ENCODE results near the gene SUCLG2.

SUCLG2 gene

GRCh38 chr3:67635257-67635656, 19.2 kb downstream of the SUCLG2 start:
- peak overlapping the region; percentile 69 for H3K4me2 ChIP-seq (ENCODE audit: low read length)
- peak overlapping the region; percentile 59 for H3K9ac ChIP-seq (ENCODE audit: low read depth, low read length)
- H3K27me3 ChIP-seq (ENCODE audit: control insufficient read depth, insufficient read depth, low read length), result no peaks in the 10 kb centered on the region
- no peaks in the 10 kb centered on the region for H3K9me3 ChIP-seq (replicated peaks; ENCODE audit: low read length)
- peaks cover 30% of the 10 kb centered on the region for H3K4me1 ChIP-seq (ENCODE audit: control insufficient read depth, insufficient read depth, low read length)
- H3K4me3 ChIP-seq (ENCODE audit: low read length), result no peak overlapping the region
- peaks cover 16% of the 10 kb centered on the region for H3K36me3 ChIP-seq (ENCODE audit: insufficient read depth, low read length)

- Histone ChIP-seq H3K27me3 (ENCODE audit: control insufficient read depth, insufficient read depth, low read length) (no peaks in the 10 kb centered on the region), H3K4me1 (ENCODE audit: control insufficient read depth, insufficient read depth, low read length) (peaks cover 19% of the 10 kb centered on the region), H3K36me3 (ENCODE audit: insufficient read depth, low read length) (no peaks in the 10 kb centered on the region)
Observed at GRCh38 chr3:67630666-67631362, 23.6 kb downstream of the SUCLG2 start.

DNA sequence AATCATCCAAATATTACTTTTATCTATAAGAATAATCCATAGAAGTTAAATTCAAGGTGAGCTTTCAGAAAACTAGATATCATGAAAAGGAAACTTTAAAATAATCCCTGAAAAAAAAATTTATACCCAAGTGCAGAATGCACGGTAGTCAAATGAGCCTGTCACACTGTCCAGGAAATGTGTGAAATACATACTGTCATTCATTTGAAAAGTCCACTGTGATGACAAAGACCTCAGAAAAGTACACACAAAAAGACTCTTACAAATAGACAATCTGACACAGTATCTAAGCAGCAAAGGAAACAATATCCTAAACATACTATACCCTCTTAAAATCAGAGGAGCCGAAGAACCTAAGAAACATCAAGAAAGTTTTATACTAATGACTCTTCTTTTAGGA, 29.7 kb downstream of the SUCLG2 start:
- Histone ChIP-seq H3K9me3 (replicated peaks; ENCODE audit: low read length) (no peaks in the 10 kb centered on the region), H3K4me1 (ENCODE audit: control insufficient read depth, insufficient read depth, low read length) (peaks cover 9% of the 10 kb centered on the region), H3K27me3 (ENCODE audit: control insufficient read depth, insufficient read depth, low read length) (no peaks in the 10 kb centered on the region), H3K4me2 (ENCODE audit: low read length) (no peak overlapping the region), H3K4me3 (ENCODE audit: low read length) (no peak overlapping the region), H3K36me3 (ENCODE audit: insufficient read depth, low read length) (peaks cover 8% of the 10 kb centered on the region), H3K9ac (ENCODE audit: low read depth, low read length) (no peak overlapping the region)

More at GRCh38 chr3:67630666-67631362, 23.6 kb downstream of the SUCLG2 start:
- H3K9ac ChIP-seq (ENCODE audit: low read depth, low read length), result no peak overlapping the region
- H3K4me2 ChIP-seq (ENCODE audit: low read length), result no peak overlapping the region
- H3K9me3 ChIP-seq (replicated peaks; ENCODE audit: low read length), result no peaks in the 10 kb centered on the region
- no peak overlapping the region for H3K4me3 ChIP-seq (ENCODE audit: low read length)

- Histone ChIP-seq H3K4me1 (ENCODE audit: control insufficient read depth, insufficient read depth, low read length) (peaks cover 9% of the 10 kb centered on the region), H3K4me2 (ENCODE audit: low read length) (no peak overlapping the region), H3K36me3 (ENCODE audit: insufficient read depth, low read length) (peaks cover 9% of the 10 kb centered on the region), H3K9me3 (replicated peaks; ENCODE audit: low read length) (no peaks in the 10 kb centered on the region), H3K4me3 (ENCODE audit: low read length) (no peak overlapping the region), H3K27me3 (ENCODE audit: control insufficient read depth, insufficient read depth, low read length) (no peaks in the 10 kb centered on the region), H3K9ac (ENCODE audit: low read depth, low read length) (no peak overlapping the region)
Observed at GRCh38 chr3:67624078-67624477, 30.3 kb downstream of the SUCLG2 start.

- H3K4me2 ChIP-seq (ENCODE audit: low read length), result no peak overlapping the region
- H3K9me3 ChIP-seq (replicated peaks; ENCODE audit: low read length), result no peaks in the 10 kb centered on the region
- H3K27me3 ChIP-seq (ENCODE audit: control insufficient read depth, insufficient read depth, low read length), result no peaks in the 10 kb centered on the region
- peaks cover 10% of the 10 kb centered on the region for H3K36me3 ChIP-seq (ENCODE audit: insufficient read depth, low read length)
- H3K9ac ChIP-seq (ENCODE audit: low read depth, low read length), result no peak overlapping the region
- peaks cover 9% of the 10 kb centered on the region for H3K4me1 ChIP-seq (ENCODE audit: control insufficient read depth, insufficient read depth, low read length)
- H3K4me3 ChIP-seq (ENCODE audit: low read length), result no peak overlapping the region
Observed at GRCh38 chr3:67622652-67623051, 31.8 kb downstream of the SUCLG2 start.

DNA sequence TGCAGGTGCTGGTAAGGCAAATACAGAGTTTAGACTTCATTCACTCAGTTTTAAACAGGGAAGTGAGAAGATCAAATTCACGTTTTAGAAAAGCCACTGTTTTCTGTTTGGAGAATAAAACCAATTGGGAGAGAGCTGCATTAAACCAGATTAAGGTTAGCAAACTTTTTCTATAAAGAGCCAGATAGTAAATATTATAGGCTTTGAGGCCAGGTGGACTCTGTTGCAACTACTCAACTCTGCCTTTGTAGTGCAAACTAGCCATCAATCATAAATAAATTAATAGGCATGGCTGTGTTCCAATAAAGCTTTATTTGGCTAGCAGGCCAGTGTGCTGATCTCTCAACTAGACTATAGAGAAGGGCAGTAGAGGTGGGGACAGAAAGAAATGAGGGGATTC, 33.5 kb downstream of the SUCLG2 start:
- no peak overlapping the region for H3K9ac ChIP-seq (ENCODE audit: low read depth, low read length)
- H3K4me3 ChIP-seq (ENCODE audit: low read length), result no peak overlapping the region
- H3K36me3 ChIP-seq (ENCODE audit: insufficient read depth, low read length), result peaks cover 20% of the 10 kb centered on the region
- no peaks in the 10 kb centered on the region for H3K27me3 ChIP-seq (ENCODE audit: control insufficient read depth, insufficient read depth, low read length)
- no peak overlapping the region for H3K4me2 ChIP-seq (ENCODE audit: low read length)
- no peaks in the 10 kb centered on the region for H3K9me3 ChIP-seq (replicated peaks; ENCODE audit: low read length)
- H3K4me1 ChIP-seq (ENCODE audit: control insufficient read depth, insufficient read depth, low read length), result peaks cover 9% of the 10 kb centered on the region

DNA sequence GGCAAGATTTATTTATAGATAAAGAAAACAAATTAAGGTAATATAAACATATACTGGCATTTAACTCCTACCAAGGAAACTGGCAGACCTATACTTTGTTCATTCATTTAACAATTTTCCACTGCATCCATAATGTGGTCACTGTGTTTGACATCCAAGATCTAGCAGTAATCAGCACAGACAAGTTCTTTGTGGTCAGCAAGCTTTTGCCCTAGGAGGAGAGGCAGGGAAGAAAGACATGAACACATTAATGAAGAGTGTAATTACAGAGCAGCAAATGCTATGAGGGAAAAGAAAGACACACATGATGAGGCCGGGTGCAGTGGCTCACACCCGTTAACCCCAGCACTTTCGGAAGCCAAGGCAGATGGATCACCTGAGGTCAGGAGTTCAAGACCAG, 34.4 kb downstream of the SUCLG2 start:
- peaks cover 8% of the 10 kb centered on the region for H3K4me1 ChIP-seq (ENCODE audit: control insufficient read depth, insufficient read depth, low read length)
- no peak overlapping the region for H3K4me2 ChIP-seq (ENCODE audit: low read length)
- H3K4me3 ChIP-seq (ENCODE audit: low read length), result no peak overlapping the region
- H3K9ac ChIP-seq (ENCODE audit: low read depth, low read length), result no peak overlapping the region
- H3K9me3 ChIP-seq (replicated peaks; ENCODE audit: low read length), result no peaks in the 10 kb centered on the region
- H3K36me3 ChIP-seq (ENCODE audit: insufficient read depth, low read length), result peaks cover 20% of the 10 kb centered on the region
- H3K27me3 ChIP-seq (ENCODE audit: control insufficient read depth, insufficient read depth, low read length), result no peaks in the 10 kb centered on the region

DNA sequence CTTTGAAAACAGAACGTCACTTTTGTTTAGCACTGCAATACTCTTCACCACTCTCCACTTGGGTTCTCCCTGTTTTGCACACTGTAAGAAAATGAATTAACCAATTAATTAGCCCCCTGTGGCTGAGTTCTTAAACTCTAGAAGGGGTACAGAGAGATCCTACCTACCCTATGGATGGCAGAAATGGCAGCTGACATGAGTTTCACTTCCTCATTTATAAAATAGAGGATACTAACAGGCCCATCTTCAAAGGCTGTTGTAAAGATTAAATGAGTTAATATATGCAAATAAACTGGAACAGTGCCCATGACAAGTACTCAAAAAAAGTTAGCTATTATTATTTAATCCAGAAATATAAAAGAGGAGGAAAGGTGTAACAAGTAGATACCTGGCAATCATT, 36.9 kb downstream of the SUCLG2 start:
- peaks cover 22% of the 10 kb centered on the region for H3K36me3 ChIP-seq (ENCODE audit: insufficient read depth, low read length)
- no peaks in the 10 kb centered on the region for H3K9me3 ChIP-seq (replicated peaks; ENCODE audit: low read length)
- no peak overlapping the region for H3K4me3 ChIP-seq (ENCODE audit: low read length)
- no peaks in the 10 kb centered on the region for H3K4me1 ChIP-seq (ENCODE audit: control insufficient read depth, insufficient read depth, low read length)
- no peak overlapping the region for H3K9ac ChIP-seq (ENCODE audit: low read depth, low read length)
- no peak overlapping the region for H3K4me2 ChIP-seq (ENCODE audit: low read length)
- H3K27me3 ChIP-seq (ENCODE audit: control insufficient read depth, insufficient read depth, low read length), result no peaks in the 10 kb centered on the region

DNA sequence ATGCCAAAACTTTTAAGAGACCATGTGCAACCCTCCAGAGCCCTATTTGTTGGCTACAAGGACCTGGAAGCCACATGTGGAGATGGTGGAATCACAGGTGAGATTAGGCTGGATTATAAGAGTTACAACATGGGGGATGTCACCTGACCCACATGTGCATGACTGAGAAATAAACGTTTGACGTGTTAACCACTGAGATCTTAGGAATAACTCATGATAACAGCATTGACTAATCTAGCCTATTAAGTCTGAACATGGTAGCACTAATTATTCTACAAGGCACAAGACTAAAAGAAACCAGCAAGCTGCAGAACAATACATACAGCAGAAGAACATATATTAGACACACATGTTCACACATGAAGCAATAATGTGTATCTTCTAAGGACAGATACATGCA, 38.4 kb downstream of the SUCLG2 start:
- Histone ChIP-seq H3K9ac (ENCODE audit: low read depth, low read length) (no peak overlapping the region), H3K4me3 (ENCODE audit: low read length) (no peak overlapping the region), H3K36me3 (ENCODE audit: insufficient read depth, low read length) (peaks cover 22% of the 10 kb centered on the region), H3K9me3 (replicated peaks; ENCODE audit: low read length) (no peaks in the 10 kb centered on the region), H3K4me2 (ENCODE audit: low read length) (no peak overlapping the region), H3K27me3 (ENCODE audit: control insufficient read depth, insufficient read depth, low read length) (no peaks in the 10 kb centered on the region), H3K4me1 (ENCODE audit: control insufficient read depth, insufficient read depth, low read length) (no peaks in the 10 kb centered on the region)

GRCh38 chr3:67614195-67614594, 40.2 kb downstream of the SUCLG2 start:
- Histone ChIP-seq H3K36me3 (ENCODE audit: insufficient read depth, low read length) (peaks cover 17% of the 10 kb centered on the region), H3K4me3 (ENCODE audit: low read length) (no peak overlapping the region), H3K27me3 (ENCODE audit: control insufficient read depth, insufficient read depth, low read length) (no peaks in the 10 kb centered on the region), H3K4me2 (ENCODE audit: low read length) (no peak overlapping the region), H3K9me3 (replicated peaks; ENCODE audit: low read length) (no peaks in the 10 kb centered on the region), H3K9ac (ENCODE audit: low read depth, low read length) (no peak overlapping the region), H3K4me1 (ENCODE audit: control insufficient read depth, insufficient read depth, low read length) (peaks cover 9% of the 10 kb centered on the region)

- Histone ChIP-seq H3K9me3 (replicated peaks; ENCODE audit: low read length) (no peaks in the 10 kb centered on the region), H3K36me3 (ENCODE audit: insufficient read depth, low read length) (peaks cover 27% of the 10 kb centered on the region), H3K4me1 (ENCODE audit: control insufficient read depth, insufficient read depth, low read length) (peaks cover 11% of the 10 kb centered on the region), H3K4me2 (ENCODE audit: low read length) (peak overlapping the region; percentile 27), H3K27me3 (ENCODE audit: control insufficient read depth, insufficient read depth, low read length) (no peaks in the 10 kb centered on the region), H3K9ac (ENCODE audit: low read depth, low read length) (no peak overlapping the region), H3K4me3 (ENCODE audit: low read length) (no peak overlapping the region)
Observed at GRCh38 chr3:67610458-67610857, 44.0 kb downstream of the SUCLG2 start.

DNA sequence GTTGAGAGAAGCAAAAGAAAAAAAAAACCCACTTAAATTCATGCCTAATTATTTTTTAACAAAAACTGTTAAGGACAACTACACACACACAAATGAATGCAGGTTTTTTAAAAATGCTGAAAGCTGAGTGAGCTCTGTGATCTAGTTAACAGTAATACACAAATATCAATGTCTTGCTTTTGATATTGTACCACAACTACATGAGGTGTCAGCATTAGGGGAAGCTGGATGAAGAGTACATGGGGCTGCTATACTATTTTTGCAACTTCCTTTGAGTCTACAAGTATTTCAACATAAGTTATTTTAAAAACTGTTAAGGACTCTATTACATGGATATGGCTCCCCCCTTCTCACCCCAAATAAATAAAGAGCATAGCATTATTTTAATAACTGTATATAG, 44.7 kb downstream of the SUCLG2 start:
- no peak overlapping the region for H3K9ac ChIP-seq (ENCODE audit: low read depth, low read length)
- no peak overlapping the region for H3K4me2 ChIP-seq (ENCODE audit: low read length)
- no peaks in the 10 kb centered on the region for H3K9me3 ChIP-seq (replicated peaks; ENCODE audit: low read length)
- H3K4me1 ChIP-seq (ENCODE audit: control insufficient read depth, insufficient read depth, low read length), result peaks cover 18% of the 10 kb centered on the region
- no peaks in the 10 kb centered on the region for H3K27me3 ChIP-seq (ENCODE audit: control insufficient read depth, insufficient read depth, low read length)
- H3K36me3 ChIP-seq (ENCODE audit: insufficient read depth, low read length), result peaks cover 27% of the 10 kb centered on the region
- H3K4me3 ChIP-seq (ENCODE audit: low read length), result no peak overlapping the region

Measured in skeletal muscle satellite cell (primary cell).